M059J (cell line): Measurements from ENCODE around the gene MAP3K2. TPM values are rescaled to one million over a fixed set of nuclear protein-coding genes. Genes with fewer than 3 reads are reported as not detected.
A peak's percentile ranks its signal among the peaks of the same experiment; 100 is the strongest.

Source experiments
- DNase-seq: peaks from one replicate; pipeline ENCODE4 v3.0.0-alpha.2; 2012; ENCODE audit warnings: low read depth
- total RNA-seq: library from RNA; depleted of rRNA; stranded (reverse); fragments of >200 nt; shearing (Covaris generic); gene quantifications from 2 replicates; pipeline ENCODE4 v1.2.3, GENCODE V29; 2014; rRNA removed

Gene MAP3K2
- total RNA-seq, 1 experiment from 2014 or later, result 28.8 TPM

DNA sequence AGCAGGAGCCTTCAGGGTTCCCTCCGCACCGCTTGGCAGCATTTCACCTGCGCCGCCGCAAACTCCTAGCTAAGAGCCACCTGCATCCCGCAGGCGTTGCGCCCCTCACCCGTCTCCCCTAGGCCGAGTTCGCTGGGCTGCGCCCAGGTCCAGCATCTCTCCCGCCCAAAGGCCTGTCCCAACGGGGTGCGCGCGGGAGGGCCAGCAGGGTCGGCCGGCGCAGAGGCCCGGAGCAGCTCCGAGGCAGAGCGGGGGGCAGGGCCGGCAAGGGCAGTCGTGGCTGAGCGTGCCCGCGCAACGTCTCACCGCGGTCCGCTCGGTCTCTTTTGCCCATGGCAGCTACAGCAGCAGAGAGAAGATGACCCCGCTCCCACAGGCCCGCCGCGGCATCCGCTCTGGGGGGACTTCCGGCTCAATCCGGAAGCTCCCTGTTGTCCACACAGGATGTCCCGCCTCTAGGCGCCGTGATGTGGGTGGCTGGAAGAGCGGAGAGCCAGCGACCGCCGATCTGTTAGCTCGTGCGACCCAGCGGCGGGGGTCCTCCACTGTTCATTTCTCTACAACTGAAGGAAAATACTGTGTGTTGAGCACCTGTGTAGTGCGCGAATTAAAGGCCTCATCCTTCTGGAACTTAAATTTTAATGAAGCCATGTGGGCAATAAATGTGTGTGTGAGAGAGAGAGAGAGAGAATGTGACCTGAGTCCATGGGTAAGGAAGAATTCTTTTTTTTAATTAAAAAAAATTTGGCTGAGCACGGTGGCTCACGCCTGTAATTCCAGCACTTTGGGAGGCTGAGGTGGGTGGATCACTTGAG lies 93.8 kb downstream of the MAP3K2 start, which contains the start of gene ERCC3:
Gene ERCC3, minus strand, starts transcription at position 397 of the 815 bp plus-strand sequence. Its CDS starts 63 bp downstream, at position 334.
- peak; percentile 81 for DNase-seq

DNA sequence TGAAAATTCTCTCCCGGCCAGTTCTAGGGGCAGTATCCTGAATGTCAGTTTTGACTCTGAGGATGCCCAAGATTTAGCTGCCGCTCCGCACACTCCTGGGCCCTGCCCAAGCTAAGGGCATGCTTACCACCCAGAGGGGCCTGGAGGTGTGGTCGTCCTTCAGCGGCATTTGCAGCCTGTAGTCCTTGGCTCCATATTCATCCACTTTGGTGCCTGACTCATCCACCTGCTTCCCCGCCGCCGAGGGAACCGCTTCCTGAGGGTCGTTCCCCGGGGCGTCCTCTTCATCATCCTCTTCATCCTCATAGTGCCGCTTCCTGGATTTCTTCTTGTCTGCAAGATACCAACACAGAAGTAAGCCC lies 94.4 kb downstream of the MAP3K2 start:
- DNase-seq, result peak; percentile 10

DNA sequence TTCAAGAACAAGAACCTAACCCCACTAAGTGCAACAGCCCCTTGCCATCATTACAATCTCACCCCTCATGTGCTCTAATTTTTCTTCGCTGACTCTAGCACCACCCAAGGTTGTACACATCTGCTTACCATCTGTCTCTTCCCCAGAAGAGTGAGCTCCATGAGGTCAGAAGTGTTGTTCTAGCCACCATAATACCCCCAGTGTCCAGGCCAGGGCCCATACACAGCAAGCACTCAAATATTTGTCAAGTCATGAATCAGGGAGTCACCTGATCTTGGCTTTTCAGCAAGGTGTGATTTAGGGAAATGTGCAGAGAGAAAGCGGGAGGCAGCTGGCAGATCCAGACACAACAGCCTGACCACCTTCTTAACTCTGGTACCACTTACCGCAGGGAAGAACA lies 99.5 kb downstream of the MAP3K2 start:
- DNase-seq, result no peak

DNA sequence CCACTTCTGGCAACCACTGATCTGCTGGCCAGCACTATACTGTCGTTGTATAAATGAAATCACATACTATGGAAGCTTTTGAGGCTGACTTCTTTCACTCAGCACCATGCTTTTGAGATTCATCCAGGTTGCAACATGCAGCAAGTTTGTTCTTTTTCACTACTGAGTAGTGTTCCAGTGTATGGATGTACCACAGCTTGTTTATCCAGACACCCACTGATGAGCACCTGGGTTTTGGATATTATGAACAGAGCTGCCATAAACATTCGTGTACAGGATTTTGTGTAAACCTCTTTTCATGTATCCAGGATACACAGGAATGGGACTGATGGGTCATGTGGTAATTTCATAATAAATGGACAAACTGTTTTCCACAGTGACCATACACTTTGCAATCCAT lies 104.5 kb downstream of the MAP3K2 start:
- DNase-seq, result no peak

DNA sequence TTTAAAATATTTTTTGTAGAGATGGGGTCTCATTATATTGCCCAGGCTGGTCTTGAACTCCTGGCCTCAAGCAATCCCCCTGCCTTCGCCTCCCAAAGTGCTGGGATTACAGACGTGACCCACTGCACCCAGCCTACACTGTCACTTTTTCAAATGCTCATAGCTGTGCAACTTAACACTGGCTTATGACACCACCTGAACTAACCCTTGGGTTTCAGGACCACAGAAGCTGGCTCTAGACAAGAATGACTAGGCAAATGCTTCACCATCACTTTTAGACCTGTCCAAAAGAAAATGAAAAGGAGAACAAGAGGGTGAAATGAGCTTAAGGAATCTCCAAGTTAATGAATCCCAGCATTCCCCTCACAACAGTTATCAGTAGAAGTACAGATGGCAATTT lies 107.1 kb downstream of the MAP3K2 start:
- no peak for DNase-seq

DNA sequence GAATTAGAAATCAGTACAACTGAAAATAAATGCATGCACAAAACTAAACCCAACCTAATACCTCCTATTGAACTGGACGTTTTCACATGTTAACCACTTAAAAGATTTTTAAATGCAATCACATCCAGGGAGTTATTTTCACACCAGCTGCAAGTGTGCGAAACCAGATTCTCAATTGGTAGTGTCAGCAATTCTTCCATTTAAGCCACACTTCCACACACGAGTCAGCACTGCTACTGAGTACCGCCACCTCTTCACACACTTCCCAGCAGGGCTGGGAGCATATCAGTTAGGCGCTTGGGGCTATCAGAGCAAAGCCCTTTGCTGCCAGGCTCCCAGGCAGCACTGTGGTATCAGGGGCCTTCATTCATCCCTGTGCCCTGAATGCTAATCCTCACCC lies 108.0 kb downstream of the MAP3K2 start:
- no peak for DNase-seq

DNA sequence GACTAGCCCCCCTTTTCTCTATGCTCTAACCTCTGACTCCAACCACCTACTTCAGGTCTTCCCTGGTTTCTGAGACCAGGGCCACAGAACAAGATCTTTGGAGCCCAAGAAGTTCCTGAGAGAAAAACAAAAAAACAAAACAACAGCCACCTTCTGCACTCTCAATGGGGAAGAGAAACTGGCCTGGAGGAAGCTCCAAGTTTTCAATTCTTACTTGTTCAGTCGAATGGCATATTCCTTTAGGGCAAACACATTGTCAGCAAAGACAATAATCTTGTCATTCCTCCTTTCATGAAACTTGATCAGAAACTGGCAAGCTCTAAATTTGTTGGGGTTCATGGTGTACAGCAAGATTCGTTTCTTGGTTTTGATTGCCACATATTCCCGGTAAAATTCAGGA lies 108.8 kb downstream of the MAP3K2 start:
- DNase-seq, result no peak

DNA sequence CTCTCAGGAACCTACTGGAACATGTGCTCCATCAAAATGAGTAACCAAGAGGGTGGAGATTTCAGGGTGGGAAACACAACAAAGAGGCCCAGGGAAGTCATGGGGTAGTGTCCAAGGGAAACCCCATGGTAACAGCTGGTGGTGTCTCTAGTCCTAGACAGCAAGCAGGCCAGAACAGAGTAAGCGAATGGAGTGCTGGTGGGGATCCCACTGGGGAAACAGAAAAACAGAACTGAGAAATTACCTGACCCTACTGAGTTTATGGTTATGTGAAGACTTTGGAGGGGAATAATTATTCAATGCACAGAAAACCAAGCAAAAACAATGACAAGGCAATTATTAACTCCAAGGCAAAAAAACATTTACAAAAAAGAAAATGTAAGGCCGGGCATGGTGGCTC lies 110.7 kb downstream of the MAP3K2 start:
- no peak for DNase-seq

DNA sequence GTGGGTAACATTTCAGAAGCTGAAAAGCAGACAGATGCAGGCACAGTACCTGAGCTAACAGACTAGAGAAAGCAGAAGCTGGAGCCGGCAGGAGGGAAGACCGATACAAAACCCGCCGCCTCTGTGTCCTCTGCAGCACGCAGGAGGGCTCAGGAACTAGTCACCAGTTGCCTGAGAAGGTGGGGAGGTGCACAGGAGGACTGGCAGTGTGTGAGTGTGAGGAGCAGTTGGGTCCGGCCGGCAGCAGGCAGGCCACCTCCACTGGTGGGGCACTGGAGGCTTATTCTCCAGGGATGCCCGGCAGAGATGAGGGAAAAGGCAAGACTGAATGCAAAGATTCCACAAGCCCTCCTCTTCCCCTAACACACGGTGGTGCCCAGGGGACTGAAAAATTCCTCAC lies 112.0 kb downstream of the MAP3K2 start:
- DNase-seq, result no peak

DNA sequence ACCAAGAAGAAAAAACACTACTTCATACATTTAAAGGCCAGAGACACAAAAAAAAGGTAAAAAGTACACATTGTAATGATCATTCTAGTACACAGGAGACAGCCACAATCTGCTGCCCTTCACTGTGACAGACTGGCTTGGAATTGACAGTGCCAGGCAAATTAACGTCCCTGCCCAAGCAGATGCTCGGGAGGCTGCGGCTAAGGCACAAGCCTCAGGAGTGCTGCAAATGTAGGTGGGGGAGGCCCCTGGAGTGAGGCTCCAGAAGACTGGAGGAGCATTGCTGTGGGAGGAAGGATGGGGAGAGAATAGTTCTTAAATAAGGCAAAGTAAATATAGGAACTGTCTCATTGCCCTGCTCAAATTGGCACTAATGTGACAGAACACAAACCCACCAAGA lies 112.4 kb downstream of the MAP3K2 start:
- DNase-seq, result no peak

DNA sequence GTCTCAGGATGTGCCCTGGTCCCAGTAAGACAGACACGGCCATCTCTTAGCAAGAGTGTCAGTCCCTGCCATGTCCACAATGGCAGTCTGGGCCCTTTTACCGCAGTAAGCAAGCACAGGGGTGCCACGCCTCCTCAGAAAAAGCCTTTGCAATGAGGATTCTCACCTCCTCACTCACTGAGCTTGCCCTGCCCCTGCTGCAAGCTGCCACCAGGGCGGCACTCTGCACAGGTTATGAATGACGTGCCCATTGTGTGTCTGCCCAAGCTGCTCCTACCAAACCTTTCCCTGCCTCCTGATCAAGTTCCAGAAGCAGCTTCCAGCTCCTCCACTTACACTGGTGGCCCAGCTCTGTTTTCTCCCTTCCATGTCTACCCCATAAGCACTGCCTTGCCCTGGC lies 117.1 kb downstream of the MAP3K2 start:
- DNase-seq, result no peak

DNA sequence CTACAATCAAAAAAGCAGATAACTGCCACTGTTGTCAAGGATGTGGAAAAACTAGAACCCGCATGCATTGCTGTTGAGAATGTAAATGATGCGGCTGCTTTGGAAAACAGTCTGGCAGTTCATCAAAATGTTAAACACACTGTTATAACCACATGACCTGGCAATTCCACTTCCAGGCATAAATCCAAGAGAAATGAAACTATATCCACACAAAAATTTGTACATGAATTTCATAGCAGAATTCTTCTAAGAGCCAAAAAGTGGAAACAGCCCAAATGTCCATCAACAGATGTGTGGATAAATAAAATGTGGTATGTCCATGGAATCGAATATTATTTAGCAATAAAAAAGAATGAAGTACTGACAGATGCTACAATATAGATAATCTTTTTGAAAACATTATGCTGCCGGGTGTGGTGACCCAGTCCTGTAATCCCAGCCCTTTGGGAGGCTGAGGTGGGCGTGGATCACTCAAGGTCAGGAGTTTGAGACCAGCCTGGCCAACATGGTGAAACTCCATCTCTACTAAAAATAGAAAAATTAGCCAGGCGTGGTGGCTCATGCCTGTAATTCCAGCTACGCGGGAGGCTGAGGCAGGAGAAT lies 125.9 kb downstream of the MAP3K2 start:
- DNase-seq, result no peak

DNA sequence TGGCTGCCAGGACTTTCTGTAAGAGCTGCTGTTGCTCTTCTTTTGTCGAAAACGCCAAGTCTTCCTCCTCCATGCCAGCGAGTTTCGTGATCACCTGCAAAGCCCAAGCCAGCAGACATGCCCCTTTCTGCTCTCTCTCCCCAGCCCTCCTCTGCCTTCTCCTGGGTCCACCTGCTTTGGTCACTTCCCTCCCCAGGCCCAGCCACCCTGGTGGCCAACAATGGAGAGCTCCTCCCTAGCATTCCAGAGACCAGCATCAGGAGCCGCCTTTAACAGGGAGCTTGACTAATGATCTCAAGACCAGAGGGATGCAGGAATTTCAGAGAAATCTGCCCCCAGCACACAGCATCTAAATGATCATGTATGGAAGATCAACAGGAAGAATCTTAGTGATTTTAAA lies 128.4 kb downstream of the MAP3K2 start:
- no peak for DNase-seq

DNA sequence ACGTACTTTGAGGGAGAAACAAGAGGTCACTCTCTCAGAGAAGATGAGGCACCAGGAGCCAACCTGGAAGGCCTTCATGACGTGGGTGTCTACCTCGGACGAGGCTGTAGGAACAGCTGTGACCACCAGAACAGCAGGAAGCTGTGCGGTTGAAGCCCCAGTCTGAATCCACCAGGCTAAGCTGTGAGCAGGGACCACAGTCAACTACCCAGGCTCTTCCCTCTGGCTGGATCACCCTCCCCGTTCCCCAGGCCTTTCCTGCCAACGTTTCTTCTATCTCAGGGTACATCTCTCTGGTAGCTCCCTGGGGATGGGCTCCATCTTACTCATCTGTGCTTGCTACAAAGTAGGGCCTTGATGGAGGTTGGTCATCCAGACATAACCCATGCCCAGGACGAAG lies 130.9 kb downstream of the MAP3K2 start:
- no peak for DNase-seq

DNA sequence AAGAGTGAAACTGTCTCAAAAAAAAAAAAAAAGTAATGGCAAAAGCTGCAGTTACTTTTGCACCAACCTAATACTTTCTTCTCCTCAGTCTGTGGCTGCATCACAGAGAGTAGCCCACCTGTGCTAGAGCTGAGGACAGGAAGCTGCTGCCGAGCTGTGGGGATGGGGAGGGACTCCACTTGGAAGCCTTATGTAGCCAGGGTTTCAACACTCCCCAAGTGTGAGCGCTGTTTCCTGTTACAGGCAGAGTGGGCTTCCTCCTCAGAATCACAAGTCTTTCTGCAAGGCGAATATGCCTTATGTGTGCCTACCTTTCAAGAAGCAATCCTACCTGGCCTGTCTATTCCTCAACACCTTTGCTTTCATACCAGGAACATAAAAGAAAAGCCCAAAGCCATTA lies 131.4 kb downstream of the MAP3K2 start:
- no peak for DNase-seq

DNA sequence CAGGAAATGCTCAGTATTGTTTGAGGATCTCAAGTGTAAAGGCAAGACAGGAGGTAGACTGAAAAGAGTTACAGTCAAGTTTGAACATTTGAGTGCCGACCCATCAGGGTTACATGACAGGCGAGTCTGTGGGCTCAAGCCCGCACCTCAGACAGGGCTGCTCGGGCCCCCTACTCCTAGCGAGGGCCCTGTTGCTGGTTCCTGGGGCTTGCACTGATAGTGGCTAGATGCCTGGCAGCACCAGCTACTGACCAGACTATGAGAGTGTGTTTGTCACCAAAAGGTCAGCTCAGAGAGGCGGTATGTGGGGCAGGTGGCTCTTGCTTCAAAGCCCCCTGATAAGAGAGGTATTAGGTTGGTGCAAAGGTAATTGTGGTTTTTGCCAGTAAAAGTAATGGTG lies 132.1 kb downstream of the MAP3K2 start:
- no peak for DNase-seq

DNA sequence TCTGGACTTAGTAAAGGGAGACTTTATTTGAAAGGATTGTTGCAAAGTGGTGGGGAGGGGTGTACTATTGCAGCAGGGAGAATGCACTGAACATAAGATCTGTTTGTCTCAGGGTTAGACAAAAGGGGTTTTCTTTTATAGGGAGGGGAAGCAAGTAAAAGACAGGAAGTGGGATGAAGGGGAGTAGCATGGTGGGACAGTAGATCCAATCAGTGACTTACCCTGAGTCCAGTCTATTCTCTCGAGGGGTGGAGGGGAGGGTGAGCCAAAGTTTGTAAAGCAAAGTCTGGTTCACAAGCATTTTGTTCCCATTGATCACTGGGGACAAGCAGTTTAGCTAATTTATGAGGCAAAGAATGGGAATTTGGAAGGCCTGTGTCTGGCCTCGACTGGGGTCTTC lies 132.6 kb downstream of the MAP3K2 start:
- no peak for DNase-seq

DNA sequence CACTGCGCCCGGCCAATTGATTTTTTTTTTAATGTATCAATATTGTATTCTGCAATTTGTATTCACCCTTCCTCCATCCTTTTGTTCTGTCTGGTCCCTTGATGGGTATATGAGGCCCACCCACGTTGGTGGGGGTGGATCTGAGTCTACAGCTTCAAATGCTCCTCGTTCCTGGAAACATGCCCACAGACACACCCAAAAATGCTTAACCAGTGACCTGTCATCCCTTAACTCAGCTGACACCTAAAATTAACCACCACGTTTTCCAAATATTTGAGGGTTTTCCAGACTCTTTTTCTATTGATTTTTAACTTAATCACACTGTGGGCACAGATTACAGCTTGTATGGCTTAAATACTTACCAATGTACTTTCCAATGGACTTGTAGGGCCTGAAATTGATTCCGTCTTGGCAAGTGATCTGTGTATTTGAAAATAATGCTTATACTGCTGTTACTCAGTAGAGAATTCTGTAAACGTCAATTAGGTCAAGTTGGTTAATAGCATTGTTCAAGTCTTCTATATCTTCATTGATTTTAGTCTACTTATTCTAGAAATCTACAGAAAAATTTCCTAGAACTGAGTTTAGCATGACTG lies 133.3 kb downstream of the MAP3K2 start:
- DNase-seq, result peak; percentile 36

Other genes starting within 250 kb of the MAP3K2 start
- 0.96 and 1.7 TPM in 2 replicates for gene CYP27C1, start 167.7 kb downstream of the MAP3K2 start, total RNA-seq
- gene ERCC3, start 93.8 kb downstream of the MAP3K2 start, total RNA-seq, result 36.5 and 40.0 TPM in 2 replicates
- 0.64 and 1.6 TPM in 2 replicates for gene PROC, start 30.5 kb upstream of the MAP3K2 start, total RNA-seq
- gene IWS1, start 138.5 kb upstream of the MAP3K2 start, total RNA-seq, result 31.8 and 43.4 TPM in 2 replicates
- gene MYO7B, start 147.7 kb upstream of the MAP3K2 start, total RNA-seq, result 5.8 and 10.9 TPM in 2 replicates